ENCODE data around the gene PSMC3IP.

- TF ChIP-seq CTCF (IDR thresholded peaks at IDR 0.05) (no peak), POLR2A (IDR thresholded peaks at IDR 0.05) (no peak), POLR2AphosphoS5 (IDR thresholded peaks at IDR 0.05) (no peak)
Observed at GRCh38 chr17:42535155-42536047, 42.1 kb downstream of the PSMC3IP start.

Data from gastroesophageal sphincter (tissue), 3 donors.